Adrenal gland (tissue), 12 donors: Measurements from ENCODE around the gene SP7. TPM values are rescaled to one million over a fixed set of nuclear protein-coding genes. Genes with fewer than 3 reads are reported as not detected.

ENCODE experiments used
- DNase-seq, 7 donors: peaks; one replicate each; pipeline ENCODE4 v3.0.0-alpha.2; 2019 to 2020
- H3K27ac ChIP-seq, 5 donors: fragments of 200-600 bp; sonication (generic) in 4 of 5; 1 replicate in 3 of 5; 2 replicates in 2 of 5; pipeline versions ENCODE4 v1.5.1 to v1.8.0; 2016 to 2020; ENCODE audit warnings: mild to moderate bottlenecking in 1 of 5
- H3K27me3 ChIP-seq: fragments of 200-600 bp; 2 replicates; pipeline ENCODE4 v1.8.0; 2021
- H3K36me3 ChIP-seq, 2 donors: fragments of 200-600 bp; replicated peaks in 1 of 2; 1 replicate in 1 of 2; 2 replicates in 1 of 2; pipeline versions ENCODE4 v1.5.1 to v1.8.0; 2018 to 2022
- H3K4me1 ChIP-seq, 2 donors: fragments of 200-600 bp; replicated peaks in 1 of 2; 1 replicate in 1 of 2; 2 replicates in 1 of 2; pipeline versions ENCODE4 v1.5.1 to v1.8.0; 2018 to 2021
- H3K4me3 ChIP-seq, 4 donors: fragments of 200-600 bp; sonication (generic) in 3 of 4; one replicate each; pipeline ENCODE4 v1.5.1; 2016 to 2018
- H3K9me3 ChIP-seq, 3 donors: fragments of 200-600 bp; sonication (generic) in 1 of 3; replicated peaks in 1 of 3; 1 replicate in 2 of 3; 2 replicates in 1 of 3; pipeline versions ENCODE4 v1.5.1 to v1.8.0; 2016 to 2021
- CTCF ChIP-seq, 6 experiments: fragments of 450-650 bp in 4 of 6; fragments of 200-600 bp in 2 of 6; sonication (generic) in 1 of 6; IDR thresholded peaks; 1 replicate in 5 of 6; 2 replicates in 1 of 6; pipeline versions ENCODE4 v1.5.1 to v1.8.0; 2016 to 2021; ENCODE audit warnings: antibody characterized with exemption in 6 of 6, mild to moderate bottlenecking in 2 of 6, moderate library complexity in 1 of 6
- POLR2A ChIP-seq, 2 donors: fragments of 450-650 bp; IDR thresholded peaks; one replicate each; pipeline ENCODE4 v1.6.1; 2017; ENCODE audit warnings: antibody characterized with exemption in 2 of 2, mild to moderate bottlenecking in 2 of 2, moderate library complexity in 1 of 2
- WGBS, 4 donors: extraction: QIAGEN DNeasy Blood & Tissue Kit in 2 of 4; methylation state at CpG; one replicate each; pipeline versions ENCODE4 v1.1.5 to v1.1.7; 2013 to 2017; 5-methylcytosine and 5-hydroxymethylcytosine counted together
- intact Hi-C, 2 donors: fragments of 100-400 bp; cut with DNase I; formaldehyde crosslinking; loops; one replicate each; pipeline versions ENCODE4 v1.14.1 to v1.15.0; 2022 to 2023
- polyA plus RNA-seq, 3 donors: library from polyadenylated mRNA; stranded (reverse); fragments of 200-250 nt in 2 of 3; fragments of 350-450 nt in 1 of 3; fragmentation: Illumina TruSeq in 1 of 3; extraction: RNeasy Lipid Tissue Mini Kit (QIAGEN cat#74804) in 1 of 3; gene quantifications; one replicate each; pipeline ENCODE4 v1.2.3, GENCODE V29; 2013 to 2014
- total RNA-seq, 9 donors: library from RNA; depleted of rRNA in 4 of 9; stranded (reverse); fragments of >200 nt in 4 of 9; fragments of 120-200 nt in 1 of 9; fragmentation: NEBNext Ultra II Directional in 1 of 9; extraction: Animal tissue kit (Norgen Biotek cat#: 25700) in 1 of 9; gene quantifications; one replicate each; pipeline versions ENCODE4 v1.1.0 to v1.2.4, GENCODE V29; 2013 to 2023
- donor health status: healthy with polysubstance abuse.
- donor health status: Bipolar disorder and iron deficiency.
- donor health status: DM: yes; HTN: yes; CAD: no.
- donor health status: DM: no; HTN: no; CAD: no.
- donor health status: DM: no; HTN: no; CAD: no.
- donor health status: DM: yes; HTN: yes; CAD: no.

SP7 gene
- total and polyA plus RNA-seq, 12 donors, result 0.03 TPM; not detected in 11

- Histone ChIP-seq H3K27me3 (no peaks in the 10 kb centered on the region), H3K27ac (peak overlapping the region; percentile 50 to 98 (median 88)), H3K36me3 (peaks cover 0 to 27% of the 10 kb centered on the region in 2 donors), H3K9me3 (no peaks in the 10 kb centered on the region), H3K4me1 (peaks cover 22 to 31% of the 10 kb centered on the region in 2 donors), H3K4me3 (peak overlapping the region; percentile 11 to 88 (median 78))
- TF ChIP-seq CTCF (IDR thresholded peaks at IDR 0.05) (no peak), POLR2A (IDR thresholded peaks at IDR 0.05) (peak in 1 of 2 donors; percentile 15)
- WGBS, 4 donors, result 21 to 23% (median 22%) methylated on average over 10 of the region's 10 CpGs
- intact Hi-C loops, result loop anchor here in 1 of 2 donors (10.0 kb wide), 1 partner anchor 184 kb away; the partner anchor contains the start of genes NPFF and TARBP2
- peak in 5 of 7 donors; percentile 35 to 59 (median 56) for DNase-seq
Measured at GRCh38 chr12:53320352-53321195, 15.6 kb downstream of the SP7 start.

GRCh38 chr12:53313996-53314395 lies 22.2 kb downstream of the SP7 start:
- H3K4me1 ChIP-seq, result no peaks in the 10 kb centered on the region
- DNase-seq, result no peak
- no peaks in the 10 kb centered on the region for H3K27me3 ChIP-seq
- no peaks in the 10 kb centered on the region for H3K9me3 ChIP-seq
- H3K4me3 ChIP-seq, result no peak overlapping the region
- H3K27ac ChIP-seq, result no peak overlapping the region
- no peak for TF ChIP-seq POLR2A (IDR thresholded peaks at IDR 0.05)
- TF ChIP-seq CTCF (IDR thresholded peaks at IDR 0.05), result no peak
- intact Hi-C loops, result no loop called here
- WGBS, 4 donors, result 57 to 99% (median 68%) methylated on average over 2 to 3 of the region's 3 CpGs
- H3K36me3 ChIP-seq, result peaks cover 0 to 60% of the 10 kb centered on the region in 2 donors

DNA sequence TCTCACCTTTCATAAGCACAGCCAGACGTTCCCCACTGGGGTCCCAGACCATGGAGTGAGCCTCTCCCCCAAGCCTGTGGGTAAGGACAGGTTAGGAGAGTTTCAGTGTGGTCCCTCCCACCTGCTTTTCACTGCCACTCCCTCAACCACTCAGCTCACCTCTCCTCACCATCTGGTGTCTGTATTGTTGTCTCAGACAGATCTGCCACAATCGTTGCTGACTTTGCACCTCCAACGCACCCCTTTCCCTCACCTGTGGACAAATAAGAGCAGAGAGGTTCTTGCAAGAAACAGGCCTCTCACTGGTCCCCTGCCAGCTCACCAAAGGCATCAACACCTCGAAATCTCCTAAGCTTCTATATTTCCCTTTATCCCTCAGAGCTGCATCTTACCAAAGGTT lies 27.9 kb downstream of the SP7 start:
- no peak for DNase-seq
- intact Hi-C loops, result no loop called here
- Histone ChIP-seq H3K4me3 (no peak overlapping the region), H3K27me3 (no peaks in the 10 kb centered on the region), H3K9me3 (no peaks in the 10 kb centered on the region), H3K36me3 (peaks cover 0 to 59% of the 10 kb centered on the region in 2 donors), H3K4me1 (peaks cover 0 to 1% of the 10 kb centered on the region in 2 donors), H3K27ac (no peak overlapping the region)
- no peak for TF ChIP-seq POLR2A (IDR thresholded peaks at IDR 0.05)
- TF ChIP-seq CTCF (IDR thresholded peaks at IDR 0.05), result no peak
- 64 to 79% (median 67%) methylated on average over 4 of the region's 4 CpGs for WGBS, 4 donors

GRCh38 chr12:53306826-53307225 lies 29.3 kb downstream of the SP7 start:
- Histone ChIP-seq H3K27me3 (no peaks in the 10 kb centered on the region), H3K27ac (no peak overlapping the region), H3K4me3 (no peak overlapping the region), H3K4me1 (peaks cover 0 to 15% of the 10 kb centered on the region in 2 donors), H3K36me3 (peaks cover 0 to 68% of the 10 kb centered on the region in 2 donors), H3K9me3 (no peaks in the 10 kb centered on the region)
- DNase-seq, result no peak
- intact Hi-C loops, result no loop called here
- WGBS, 4 donors, result 90 to 99% (median 93%) methylated on average over 10 of the region's 10 CpGs
- TF ChIP-seq POLR2A (IDR thresholded peaks at IDR 0.05), result no peak
- TF ChIP-seq CTCF (IDR thresholded peaks at IDR 0.05), result no peak
